B cell (primary cell): ENCODE results near the gene HOXB9. TPM values are rescaled to one million over a fixed set of nuclear protein-coding genes. Genes with fewer than 3 reads are reported as not detected.

Experiments used
- ATAC-seq: fragments of 200-7000 bp; cut with Tn5 transposase; one replicate; pipeline ENCODE4 v1.10.0; 2021; ENCODE audit warnings: low read depth, mild to moderate bottlenecking, moderate number of reproducible peaks, moderate library complexity
- CTCF ChIA-PET: fragments of 350-600 bp; sonication (Branson Sonifier 250); formaldehyde crosslinking; loops from one replicate; lab custom pipeline; 2021; ENCODE audit warnings: antibody characterized with exemption, inconsistent platforms; lab: Charles Lee
- POLR2A ChIA-PET: fragments of 350-600 bp; sonication (Branson Sonifier 250); formaldehyde crosslinking; loops from one replicate; lab custom pipeline; 2021; ENCODE audit warnings: antibody characterized with exemption; lab: Charles Lee
- DNase-seq: peaks from one replicate; pipeline ENCODE4 v3.0.0; 2013
- H2AFZ ChIP-seq: 2 replicates; pipeline ENCODE4 v1.6.1; 2012; ENCODE audit warnings: mild to moderate bottlenecking, low read depth, low read length; ENCODE audit not compliant: insufficient read depth, poor library complexity, severe bottlenecking
- H3K27ac ChIP-seq, 2 donors: 1 replicate in 1 of 2; 2 replicates in 1 of 2; pipeline ENCODE4 v1.5.1; 2012 to 2013; ENCODE audit warnings: low read length in 2 of 2, mild to moderate bottlenecking in 2 of 2, moderate library complexity in 1 of 2
- H3K27me3 ChIP-seq, 4 experiments: fragments of 200-600 bp in 1 of 4; sonication (generic) in 1 of 4; replicated peaks in 1 of 4; 1 replicate in 2 of 4; 2 replicates in 2 of 4; pipeline versions ENCODE4 v1.6.1 to v1.7.0; 2013 to 2016; ENCODE audit warnings: low read length in 3 of 4, mild to moderate bottlenecking in 2 of 4, mixed read lengths in 1 of 4, moderate library complexity in 1 of 4; ENCODE audit not compliant: insufficient read depth in 4 of 4, control insufficient read depth in 3 of 4; ENCODE audit errors: control extremely low read depth in 1 of 4
- H3K36me3 ChIP-seq, 2 experiments: replicated peaks in 1 of 2; 1 replicate in 1 of 2; 2 replicates in 1 of 2; pipeline versions ENCODE4 v1.6.1 to v1.7.1; 2013; ENCODE audit warnings: low read length in 1 of 2; ENCODE audit not compliant: insufficient read depth in 2 of 2, control insufficient read depth in 1 of 2; ENCODE audit errors: control extremely low read depth in 1 of 2, extremely low read depth in 1 of 2
- H3K4me1 ChIP-seq, 2 donors: fragments of 200-600 bp in 1 of 2; sonication (generic) in 1 of 2; 1 replicate in 1 of 2; 2 replicates in 1 of 2; pipeline versions ENCODE4 v1.5.1 to v1.6.1; 2013 to 2017; ENCODE audit warnings: low read length in 2 of 2; ENCODE audit not compliant: control insufficient read depth in 2 of 2, insufficient read depth in 2 of 2
- H3K4me2 ChIP-seq: replicated peaks from 2 replicates; pipeline ENCODE3; 2012; ENCODE audit warnings: mild to moderate bottlenecking, low read depth, low read length; ENCODE audit not compliant: poor library complexity, severe bottlenecking
- H3K4me3 ChIP-seq, 5 experiments: fragments of 200-600 bp in 1 of 5; sonication (generic) in 1 of 5; 1 replicate in 3 of 5; 2 replicates in 2 of 5; pipeline versions ENCODE4 v1.5.1 to v1.7.0; 2011 to 2016; ENCODE audit warnings: low read length in 4 of 5, mild to moderate bottlenecking in 4 of 5, low read depth in 2 of 5, control low read depth in 1 of 5, moderate library complexity in 1 of 5; ENCODE audit not compliant: insufficient read depth in 1 of 5; ENCODE audit errors: control extremely low read depth in 1 of 5, extremely low read depth in 1 of 5
- H3K79me2 ChIP-seq: fragments of 200-600 bp; sonication (generic); one replicate; pipeline ENCODE4 v1.6.0; 2016; ENCODE audit warnings: low read length; ENCODE audit not compliant: control insufficient read depth, insufficient read depth
- H3K9ac ChIP-seq: fragments of 200-600 bp; sonication (generic); 2 replicates; pipeline ENCODE4 v1.6.1; 2017; ENCODE audit warnings: mild to moderate bottlenecking, low read length, moderate library complexity
- H3K9me3 ChIP-seq, 3 donors: one replicate each; pipeline versions ENCODE4 v1.6.1 to v1.7.1; 2013; ENCODE audit warnings: low read length in 2 of 3; ENCODE audit not compliant: control insufficient read depth in 2 of 3, insufficient read depth in 1 of 3; ENCODE audit errors: control extremely low read depth in 1 of 3
- H4K20me1 ChIP-seq: 2 replicates; pipeline ENCODE4 v1.6.0; 2012; ENCODE audit warnings: mild to moderate bottlenecking, low read length; ENCODE audit not compliant: insufficient read depth, control insufficient read depth, poor library complexity, severe bottlenecking
- H3K27ac Mint-ChIP-seq: one replicate; pipeline ENCODE4 v1.8.0; 2021; ENCODE audit warnings: mixed read lengths
- H3K27me3 Mint-ChIP-seq: one replicate; pipeline ENCODE4 v1.8.0; 2021; ENCODE audit warnings: mixed read lengths
- H3K4me1 Mint-ChIP-seq: one replicate; pipeline ENCODE4 v1.8.0; 2021; ENCODE audit warnings: mixed read lengths
- H3K4me3 Mint-ChIP-seq: one replicate; pipeline ENCODE4 v1.8.0; 2021; ENCODE audit warnings: mixed read lengths
- H3K9me3 Mint-ChIP-seq: one replicate; pipeline ENCODE4 v1.8.0; 2022; ENCODE audit warnings: mixed read lengths; ENCODE audit not compliant: insufficient read depth
- CTCF ChIP-seq: fragments of 200-600 bp; IDR thresholded peaks from one replicate; pipeline ENCODE4 v1.8.0; 2022; ENCODE audit warnings: antibody characterized with exemption, mild to moderate bottlenecking
- EZH2 ChIP-seq: IDR thresholded peaks from 2 replicates; pipeline ENCODE4 v1.6.1; 2012; ENCODE audit warnings: borderline replicate concordance, low read depth, mild to moderate bottlenecking, moderate library complexity, low read length; ENCODE audit not compliant: insufficient read depth, poor library complexity, severe bottlenecking
- WGBS: methylation state at CpG from one replicate; pipeline ENCODE4 v1.1.5; 2013; ENCODE audit warnings: missing lambda C conversion rate; ENCODE audit not compliant: insufficient coverage; 5-methylcytosine and 5-hydroxymethylcytosine counted together
- intact Hi-C: fragments of 100-400 bp; cut with micrococcal nuclease; formaldehyde crosslinking; loops from one replicate; pipeline ENCODE4 v1.10.0; 2022
- polyA plus RNA-seq: library from polyadenylated mRNA; depleted of rRNA; stranded (reverse); fragments of >200 nt; gene quantifications from 2 replicates; pipeline ENCODE4 v1.2.3, GENCODE V29; 2012
- total RNA-seq, 2 donors: library from RNA; stranded (reverse); fragments of 120-200 nt in 1 of 2; gene quantifications; 1 replicate in 1 of 2; 2 replicates in 1 of 2; pipeline versions ENCODE4 v1.2.3 to v1.2.4, GENCODE V29; 2013 to 2022

The HOXB9 gene
- total and polyA plus RNA-seq, 2 donors (not counting 1 experiment from before 2014, with no cell fraction given), result 0.07 TPM; not detected in 1

GRCh38 chr17:48647103-48647962, 21.2 kb upstream of the HOXB9 start:
- Histone ChIP-seq H3K36me3 (no peaks in the 10 kb centered on the region), H3K9me3 (peaks cover 0 to 19% (median 0%) of the 10 kb centered on the region in 3 donors), H3K4me1 (peaks cover 24 to 29% of the 10 kb centered on the region in 2 donors), H3K27me3 (peaks cover 0 to 59% (median 36%) of the 10 kb centered on the region in 4 experiments), H3K9ac (peak overlapping the region; percentile 74), H3K27ac (peak overlapping the region in 1 of 2 donors; percentile 26), H4K20me1 (no peaks in the 10 kb centered on the region), H3K79me2 (no peaks in the 10 kb centered on the region), H3K4me2 (peak overlapping the region; percentile 97), H2AFZ (peak overlapping the region; percentile 79), H3K4me3 (peak overlapping the region; percentile 38 to 71 (median 61))
- WGBS, result 2% methylated on average over 18 of the region's 30 CpGs
- TF ChIP-seq CTCF (no peak), EZH2 (no peak)
- ChIA-PET CTCF (interaction anchor here (1.1 to 1.7 kb wide), 3 partner anchors 11 to 385 kb away, joined by 3 to 6 read pairs (median 3); no protein-coding TSS in a partner anchor), POLR2A (no interaction called here)
- Mint-ChIP-seq H3K27ac (no peak overlapping the region), H3K4me1 (peaks cover 27% of the 10 kb centered on the region), H3K4me3 (peak overlapping the region; percentile 83), H3K27me3 (peaks cover 58% of the 10 kb centered on the region), H3K9me3 (no peaks in the 10 kb centered on the region)
- DNase-seq (no peak), ATAC-seq (peak; percentile 21)
- intact Hi-C loops, result no loop called here
